AG08395 (cell line): ENCODE measurements around the gene TENM4.

ENCODE experiments used
- DNase-seq: peaks from one replicate; pipeline ENCODE4 v3.0.0; 2012; ENCODE audit warnings: mixed read lengths, low spot score

The TENM4 gene

GRCh38 chr11:78742430-78742829 is 698.4 kb downstream of the TENM4 start:
- DNase-seq = peak; percentile 27

- no peak for DNase-seq
Observed at GRCh38 chr11:78741741-78742140, 699.1 kb downstream of the TENM4 start.

GRCh38 chr11:78740199-78741071 is 700.4 kb downstream of the TENM4 start:
- DNase-seq = no peak

- no peak for DNase-seq
Observed at GRCh38 chr11:78737891-78738290, 702.9 kb downstream of the TENM4 start.

- DNase-seq = no peak
Observed at GRCh38 chr11:78737301-78737700, 703.5 kb downstream of the TENM4 start.

- DNase-seq = no peak
Observed at GRCh38 chr11:78735711-78736110, 705.1 kb downstream of the TENM4 start.

- DNase-seq = peak; percentile 22
Observed at GRCh38 chr11:78733031-78733430, 707.8 kb downstream of the TENM4 start.

GRCh38 chr11:78732246-78732645 is 708.6 kb downstream of the TENM4 start:
- no peak for DNase-seq

- no peak for DNase-seq
Observed at GRCh38 chr11:78731027-78731426, 709.8 kb downstream of the TENM4 start.

GRCh38 chr11:78730267-78730824 is 710.5 kb downstream of the TENM4 start:
- no peak for DNase-seq

GRCh38 chr11:78727816-78728215 is 713.0 kb downstream of the TENM4 start:
- DNase-seq = no peak

- no peak for DNase-seq
Observed at GRCh38 chr11:78725200-78725599, 715.6 kb downstream of the TENM4 start.

GRCh38 chr11:78722786-78723185 is 718.0 kb downstream of the TENM4 start:
- no peak for DNase-seq

- DNase-seq = no peak
Observed at GRCh38 chr11:78720281-78720989, 720.4 kb downstream of the TENM4 start.

GRCh38 chr11:78717041-78717440 is 723.8 kb downstream of the TENM4 start:
- no peak for DNase-seq

- peak; percentile 75 for DNase-seq
Observed at GRCh38 chr11:78715639-78716311, 725.1 kb downstream of the TENM4 start.

GRCh38 chr11:78714539-78714938 is 726.3 kb downstream of the TENM4 start:
- no peak for DNase-seq

GRCh38 chr11:78711735-78712134 is 729.1 kb downstream of the TENM4 start:
- DNase-seq = no peak

GRCh38 chr11:78710417-78710816 is 730.4 kb downstream of the TENM4 start:
- no peak for DNase-seq

- DNase-seq = peak; percentile 58
Observed at GRCh38 chr11:78708388-78708787, 732.4 kb downstream of the TENM4 start.

- DNase-seq = no peak
Observed at GRCh38 chr11:78706551-78706950, 734.3 kb downstream of the TENM4 start.

GRCh38 chr11:78704811-78705210 is 736.0 kb downstream of the TENM4 start:
- DNase-seq = no peak
